ENCODE measurements around the gene CYSRT1.

Gene CYSRT1

GRCh38 chr9:137213160-137214060 is 11.6 kb upstream of the CYSRT1 start:
- no peak for DNase-seq

- DNase-seq: no peak
Measured at GRCh38 chr9:137214620-137215019, 10.4 kb upstream of the CYSRT1 start.

GRCh38 chr9:137215196-137215986 is 9.6 kb upstream of the CYSRT1 start:
- DNase-seq: no peak

- no peak for DNase-seq
Measured at GRCh38 chr9:137216188-137216965, 8.6 kb upstream of the CYSRT1 start.

GRCh38 chr9:137217276-137218211 is 7.4 kb upstream of the CYSRT1 start:
- DNase-seq: no peak

- DNase-seq: no peak
Measured at GRCh38 chr9:137218212-137218753, 6.7 kb upstream of the CYSRT1 start.

- no peak for DNase-seq
Measured at GRCh38 chr9:137218754-137219271, 6.2 kb upstream of the CYSRT1 start.

- no peak for DNase-seq
Measured at GRCh38 chr9:137219757-137220316, 5.1 kb upstream of the CYSRT1 start.

GRCh38 chr9:137220317-137221094 is 4.5 kb upstream of the CYSRT1 start:
- no peak for DNase-seq

GRCh38 chr9:137221095-137221505 is 3.9 kb upstream of the CYSRT1 start:
- DNase-seq: no peak

- DNase-seq: peak; percentile 34
Measured at GRCh38 chr9:137221506-137222111, 3.4 kb upstream of the CYSRT1 start.

- no peak for DNase-seq
Measured at GRCh38 chr9:137222190-137223077, 2.5 kb upstream of the CYSRT1 start, which contains the start of gene RNF208. RNF208 (minus strand) TSS chr9:137222240; CDS start chr9:137221212, 1,028 bp downstream.

GRCh38 chr9:137223078-137223970 is 1.6 kb upstream of the CYSRT1 start:
- DNase-seq: peak; percentile 99

- DNase-seq: no peak
Measured at GRCh38 chr9:137225699-137226331, 841 bp downstream of the CYSRT1 start.

GRCh38 chr9:137226338-137227053 is 1.5 kb downstream of the CYSRT1 start:
- DNase-seq: no peak

Measured in activated naive CD4-positive, alpha-beta T cell treated with anti-CD3 and anti-CD28 coated beads, Interleukin-2, amount 50 U/mL, for 16 hours (primary cell).